GM19193 (cell line): Measurements from ENCODE around the gene PXDN.

Experiments
- POLR2A ChIP-seq: IDR thresholded peaks from 4 replicates; pipeline ENCODE4 v1.6.1; 2011; ENCODE audit not compliant: insufficient read depth, insufficient read length; ENCODE audit errors: extremely low read depth

Gene PXDN

GRCh38 chr2:1694371-1695271 lies 49.7 kb downstream of the PXDN start:
- TF ChIP-seq POLR2A = no peak

- TF ChIP-seq POLR2A = no peak
Measured at GRCh38 chr2:1693723-1694122, 50.6 kb downstream of the PXDN start.

- no peak for TF ChIP-seq POLR2A
Measured at GRCh38 chr2:1692342-1692741, 52.0 kb downstream of the PXDN start.

GRCh38 chr2:1691366-1691765 lies 52.9 kb downstream of the PXDN start:
- no peak for TF ChIP-seq POLR2A

- no peak for TF ChIP-seq POLR2A
Measured at GRCh38 chr2:1690056-1690775, 54.1 kb downstream of the PXDN start.

GRCh38 chr2:1688859-1689258 lies 55.5 kb downstream of the PXDN start:
- TF ChIP-seq POLR2A = no peak

- no peak for TF ChIP-seq POLR2A
Measured at GRCh38 chr2:1688161-1688560, 56.2 kb downstream of the PXDN start.

- TF ChIP-seq POLR2A = no peak
Measured at GRCh38 chr2:1687254-1687653, 57.1 kb downstream of the PXDN start.

- no peak for TF ChIP-seq POLR2A
Measured at GRCh38 chr2:1686784-1687105, 57.6 kb downstream of the PXDN start.

- TF ChIP-seq POLR2A = no peak
Measured at GRCh38 chr2:1685957-1686783, 58.1 kb downstream of the PXDN start.

GRCh38 chr2:1685078-1685956 lies 59.0 kb downstream of the PXDN start:
- no peak for TF ChIP-seq POLR2A

- no peak for TF ChIP-seq POLR2A
Measured at GRCh38 chr2:1683297-1683696, 61.0 kb downstream of the PXDN start.

GRCh38 chr2:1682181-1682440 lies 62.2 kb downstream of the PXDN start:
- no peak for TF ChIP-seq POLR2A

- TF ChIP-seq POLR2A = no peak
Measured at GRCh38 chr2:1681323-1682180, 62.8 kb downstream of the PXDN start.

- no peak for TF ChIP-seq POLR2A
Measured at GRCh38 chr2:1681017-1681318, 63.3 kb downstream of the PXDN start.
